Tibial artery (tissue), 4 donors: Measurements from ENCODE around the gene NUS1.

Experiments used
- DNase-seq, 2 donors: peaks; one replicate each; pipeline ENCODE4 v3.0.0-alpha.2; 2019
- H3K27ac ChIP-seq, 2 donors: fragments of 200-600 bp; sonication (generic) in 1 of 2; 1 replicate in 1 of 2; 2 replicates in 1 of 2; pipeline ENCODE4 v1.5.1; 2018 to 2019; ENCODE audit warnings: mild to moderate bottlenecking in 1 of 2
- H3K27me3 ChIP-seq, 2 donors: fragments of 200-600 bp; sonication (generic) in 1 of 2; one replicate each; pipeline versions ENCODE4 v1.5.1 to v1.6.0; 2016 to 2019
- H3K36me3 ChIP-seq, 3 donors: fragments of 200-600 bp; sonication (generic) in 2 of 3; one replicate each; pipeline ENCODE4 v1.5.1; 2016 to 2019; ENCODE audit warnings: mild to moderate bottlenecking in 2 of 3
- H3K4me1 ChIP-seq, 4 donors: fragments of 200-600 bp; sonication (generic) in 2 of 4; 1 replicate in 3 of 4; 2 replicates in 1 of 4; pipeline ENCODE4 v1.5.1; 2016 to 2019
- H3K4me3 ChIP-seq, 2 donors: fragments of 200-600 bp; sonication (generic) in 1 of 2; 1 replicate in 1 of 2; 2 replicates in 1 of 2; pipeline ENCODE4 v1.5.1; 2018 to 2019; ENCODE audit warnings: mild to moderate bottlenecking in 2 of 2
- H3K9me3 ChIP-seq, 3 donors: fragments of 200-600 bp; sonication (generic) in 1 of 3; one replicate each; pipeline ENCODE4 v1.5.1; 2016 to 2019
- intact Hi-C: fragments of 100-400 bp; cut with DNase I; formaldehyde crosslinking; loops from one replicate; pipeline ENCODE4 v1.15.0; 2023; ENCODE audit warnings: low total_unique reads
- TF ChIP-seq, protein P1 (sequence below), 2 experiments: fragments of 200-600 bp in 1 of 2; fragments of 450-650 bp in 1 of 2; IDR thresholded peaks; one replicate each; pipeline ENCODE4 v1.5.1; 2017 to 2019; ENCODE audit warnings: antibody characterized with exemption in 2 of 2, mild to moderate bottlenecking in 1 of 2, moderate library complexity in 1 of 2

Gene NUS1

GRCh38 chr6:117676577-117677218 is 1.4 kb downstream of the NUS1 start:
- H3K27ac ChIP-seq: peak overlapping the region in 1 of 2 donors; percentile 77
- no peak for DNase-seq
- no peaks in the 10 kb centered on the region for H3K9me3 ChIP-seq
- peaks cover 0 to 52% (median 36%) of the 10 kb centered on the region in 4 donors for H3K4me1 ChIP-seq
- TF ChIP-seq, protein P1, sequence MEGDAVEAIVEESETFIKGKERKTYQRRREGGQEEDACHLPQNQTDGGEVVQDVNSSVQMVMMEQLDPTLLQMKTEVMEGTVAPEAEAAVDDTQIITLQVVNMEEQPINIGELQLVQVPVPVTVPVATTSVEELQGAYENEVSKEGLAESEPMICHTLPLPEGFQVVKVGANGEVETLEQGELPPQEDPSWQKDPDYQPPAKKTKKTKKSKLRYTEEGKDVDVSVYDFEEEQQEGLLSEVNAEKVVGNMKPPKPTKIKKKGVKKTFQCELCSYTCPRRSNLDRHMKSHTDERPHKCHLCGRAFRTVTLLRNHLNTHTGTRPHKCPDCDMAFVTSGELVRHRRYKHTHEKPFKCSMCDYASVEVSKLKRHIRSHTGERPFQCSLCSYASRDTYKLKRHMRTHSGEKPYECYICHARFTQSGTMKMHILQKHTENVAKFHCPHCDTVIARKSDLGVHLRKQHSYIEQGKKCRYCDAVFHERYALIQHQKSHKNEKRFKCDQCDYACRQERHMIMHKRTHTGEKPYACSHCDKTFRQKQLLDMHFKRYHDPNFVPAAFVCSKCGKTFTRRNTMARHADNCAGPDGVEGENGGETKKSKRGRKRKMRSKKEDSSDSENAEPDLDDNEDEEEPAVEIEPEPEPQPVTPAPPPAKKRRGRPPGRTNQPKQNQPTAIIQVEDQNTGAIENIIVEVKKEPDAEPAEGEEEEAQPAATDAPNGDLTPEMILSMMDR (IDR thresholded peaks at IDR 0.05): no peak
- intact Hi-C loops: no loop called here
- no peaks in the 10 kb centered on the region for H3K36me3 ChIP-seq
- H3K27me3 ChIP-seq: no peaks in the 10 kb centered on the region
- H3K4me3 ChIP-seq: peak overlapping the region; percentile 71 to 86

GRCh38 chr6:117677553-117678141 is 2.4 kb downstream of the NUS1 start:
- Histone ChIP-seq H3K36me3 (no peaks in the 10 kb centered on the region), H3K27me3 (no peaks in the 10 kb centered on the region), H3K4me3 (no peak overlapping the region), H3K9me3 (no peaks in the 10 kb centered on the region), H3K27ac (no peak overlapping the region), H3K4me1 (peaks cover 0 to 61% (median 39%) of the 10 kb centered on the region in 4 donors)
- DNase-seq: no peak
- intact Hi-C loops: no loop called here
- TF ChIP-seq, protein P1 (IDR thresholded peaks at IDR 0.05): no peak

DNA sequence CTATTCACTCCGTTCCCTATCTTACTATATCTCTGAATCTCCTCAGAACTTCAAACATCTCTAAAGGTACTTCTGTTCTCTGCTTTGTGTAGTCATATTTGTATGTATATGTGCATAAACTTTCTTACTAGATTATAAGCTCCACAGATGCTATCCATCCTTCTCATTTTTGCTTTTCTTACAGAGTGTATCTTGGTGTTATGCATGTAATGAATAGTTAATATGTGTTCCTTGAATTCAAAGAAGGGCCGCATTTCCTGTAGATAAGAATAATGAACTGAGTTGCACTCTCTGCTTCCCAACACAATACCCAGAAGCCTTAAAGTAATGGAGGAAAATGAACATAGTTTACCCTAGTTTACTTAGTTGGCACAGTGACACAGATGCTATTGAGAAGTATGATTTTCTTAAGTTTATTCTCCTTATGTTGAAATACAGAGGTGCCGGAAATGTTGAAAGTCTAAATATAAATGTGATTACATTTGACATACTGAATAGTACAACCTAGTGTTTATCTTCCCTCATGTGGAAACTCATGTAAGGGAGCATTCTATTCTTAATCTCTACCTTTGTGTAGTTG is 6.0 kb downstream of the NUS1 start:
- intact Hi-C loops: no loop called here
- no peaks in the 10 kb centered on the region for H3K36me3 ChIP-seq
- TF ChIP-seq, protein P1 (IDR thresholded peaks at IDR 0.05): no peak
- no peak overlapping the region for H3K27ac ChIP-seq
- H3K4me3 ChIP-seq: no peak overlapping the region
- no peaks in the 10 kb centered on the region for H3K27me3 ChIP-seq
- no peaks in the 10 kb centered on the region for H3K9me3 ChIP-seq
- peaks cover 0 to 59% (median 39%) of the 10 kb centered on the region in 4 donors for H3K4me1 ChIP-seq
- DNase-seq: no peak

DNA sequence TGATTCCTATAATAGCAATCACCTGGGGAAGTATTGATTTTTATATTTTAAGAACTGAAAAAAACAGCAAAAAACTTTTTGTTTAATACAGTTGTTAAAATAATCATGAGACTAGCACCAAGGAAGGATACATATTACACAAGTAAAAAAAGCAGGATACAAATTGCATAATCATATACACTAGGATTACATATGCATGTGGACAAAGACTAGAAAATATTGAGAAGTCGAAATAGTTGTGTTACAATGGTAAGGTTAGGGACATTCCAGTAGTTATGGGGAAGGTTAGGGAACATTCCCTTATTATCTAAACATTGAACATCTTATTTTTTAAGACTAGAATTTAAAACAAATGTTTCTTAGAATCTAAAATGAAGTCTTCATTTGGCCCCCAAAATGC is 9.5 kb downstream of the NUS1 start:
- Histone ChIP-seq H3K4me3 (no peak overlapping the region), H3K9me3 (no peaks in the 10 kb centered on the region), H3K27ac (no peak overlapping the region), H3K4me1 (peaks cover 0 to 38% (median 17%) of the 10 kb centered on the region in 4 donors), H3K36me3 (no peaks in the 10 kb centered on the region), H3K27me3 (no peaks in the 10 kb centered on the region)
- no peak for DNase-seq
- TF ChIP-seq, protein P1 (IDR thresholded peaks at IDR 0.05): no peak
- intact Hi-C loops: no loop called here

GRCh38 chr6:117685359-117685758 is 10.1 kb downstream of the NUS1 start:
- Histone ChIP-seq H3K4me3 (no peak overlapping the region), H3K27me3 (no peaks in the 10 kb centered on the region), H3K4me1 (peaks cover 0 to 34% (median 14%) of the 10 kb centered on the region in 4 donors), H3K36me3 (no peaks in the 10 kb centered on the region), H3K9me3 (no peaks in the 10 kb centered on the region), H3K27ac (no peak overlapping the region)
- DNase-seq: no peak
- TF ChIP-seq, protein P1 (IDR thresholded peaks at IDR 0.05): no peak
- intact Hi-C loops: no loop called here
